ENCODE results near the gene CARNS1.

GRCh38 chr11:67465189-67465510, 49.7 kb downstream of the CARNS1 start:
- TF ChIP-seq RAD21 (CRISPR knock-in tag; IDR thresholded peaks at IDR 0.05): no peak
- no peak for TF ChIP-seq POLR2AphosphoS5 (IDR thresholded peaks at IDR 0.05; ENCODE audit: low read depth, low read length)
- TF ChIP-seq RAD51 (IDR thresholded peaks at IDR 0.05; ENCODE audit: borderline replicate concordance): no peak
- no peak for TF ChIP-seq ZNF558 (CRISPR knock-in tag; IDR thresholded peaks at IDR 0.05; ENCODE audit: borderline replicate concordance)
- TF ChIP-seq REST (IDR thresholded peaks at IDR 0.05; ENCODE audit: borderline replicate concordance in 1 of 2, low read depth in 1 of 2, low read length in 2 of 2): no peak
- TF ChIP-seq, protein P1, sequence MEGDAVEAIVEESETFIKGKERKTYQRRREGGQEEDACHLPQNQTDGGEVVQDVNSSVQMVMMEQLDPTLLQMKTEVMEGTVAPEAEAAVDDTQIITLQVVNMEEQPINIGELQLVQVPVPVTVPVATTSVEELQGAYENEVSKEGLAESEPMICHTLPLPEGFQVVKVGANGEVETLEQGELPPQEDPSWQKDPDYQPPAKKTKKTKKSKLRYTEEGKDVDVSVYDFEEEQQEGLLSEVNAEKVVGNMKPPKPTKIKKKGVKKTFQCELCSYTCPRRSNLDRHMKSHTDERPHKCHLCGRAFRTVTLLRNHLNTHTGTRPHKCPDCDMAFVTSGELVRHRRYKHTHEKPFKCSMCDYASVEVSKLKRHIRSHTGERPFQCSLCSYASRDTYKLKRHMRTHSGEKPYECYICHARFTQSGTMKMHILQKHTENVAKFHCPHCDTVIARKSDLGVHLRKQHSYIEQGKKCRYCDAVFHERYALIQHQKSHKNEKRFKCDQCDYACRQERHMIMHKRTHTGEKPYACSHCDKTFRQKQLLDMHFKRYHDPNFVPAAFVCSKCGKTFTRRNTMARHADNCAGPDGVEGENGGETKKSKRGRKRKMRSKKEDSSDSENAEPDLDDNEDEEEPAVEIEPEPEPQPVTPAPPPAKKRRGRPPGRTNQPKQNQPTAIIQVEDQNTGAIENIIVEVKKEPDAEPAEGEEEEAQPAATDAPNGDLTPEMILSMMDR (CRISPR knock-in tag; IDR thresholded peaks at IDR 0.05): no peak
- TF ChIP-seq ZNF331 (CRISPR knock-in tag; IDR thresholded peaks at IDR 0.05): no peak
- no peak for TF ChIP-seq ZBTB26 (CRISPR knock-in tag; IDR thresholded peaks at IDR 0.05; ENCODE audit: borderline replicate concordance)
- TF ChIP-seq PRPF4 (IDR thresholded peaks at IDR 0.05; ENCODE audit: low read depth, low read length, poor library complexity, severe bottlenecking): no peak
- TF ChIP-seq ZNF777 (CRISPR knock-in tag; IDR thresholded peaks at IDR 0.05): no peak
- no peak for TF ChIP-seq NCOR1 (IDR thresholded peaks at IDR 0.05; ENCODE audit: borderline replicate concordance, low read length)
- no peak for TF ChIP-seq SUZ12 (IDR thresholded peaks at IDR 0.05; ENCODE audit: low read depth, low read length)
- TF ChIP-seq FOXK1 (CRISPR knock-in tag; IDR thresholded peaks at IDR 0.05; ENCODE audit: borderline replicate concordance, low read depth): no peak
